A549 (cell line): Measurements from ENCODE around the gene ANO7.

Experiments
- CBX8 ChIP-seq: fragments of 200-600 bp; sonication (generic); IDR thresholded peaks from 2 replicates; pipeline ENCODE4 v1.6.1; 2016
- CEBPB ChIP-seq, 2 experiments: fragments of >200 bp in 1 of 2; sonication (Bioruptor Twin) in 1 of 2; formaldehyde crosslinking in 1 of 2; IDR thresholded peaks; 2 replicates each; pipeline ENCODE4 v1.6.1; 2012 to 2016
- CHD2 ChIP-seq: fragments of 150-350 bp; IDR thresholded peaks from 2 replicates; pipeline ENCODE4 v1.6.1; 2014; ENCODE audit warnings: low read length; ENCODE audit not compliant: partially characterized antibody
- FOSL2 ChIP-seq, 2 experiments: fragments of 450-650 bp in 1 of 2; fragments of >200 bp in 1 of 2; sonication (Bioruptor Twin) in 1 of 2; formaldehyde crosslinking; IDR thresholded peaks; 2 replicates each; pipeline versions ENCODE4 v1.5.0 to v1.6.1; 2016 to 2020; ENCODE audit warnings: mild to moderate bottlenecking in 1 of 2, moderate library complexity in 1 of 2
- JUNB ChIP-seq: fragments of >200 bp; sonication (Bioruptor Twin); formaldehyde crosslinking; IDR thresholded peaks from 2 replicates; pipeline ENCODE4 v1.6.1; 2016
- KDM1A ChIP-seq: fragments of 200-600 bp; sonication (generic); IDR thresholded peaks from 2 replicates; pipeline ENCODE4 v1.6.1; 2016; ENCODE audit warnings: low read depth, mild to moderate bottlenecking
- MAFK ChIP-seq: fragments of 450-650 bp; IDR thresholded peaks from 2 replicates; pipeline ENCODE4 v1.6.1; 2014; ENCODE audit not compliant: partially characterized antibody
- POLR2AphosphoS2 ChIP-seq: conservative IDR thresholded peaks from 2 replicates; pipeline ENCODE4 v1.6.1; 2012; ENCODE audit warnings: low read length, improper control_type of control experiment, inconsistent platforms
- RAD21 ChIP-seq, 2 experiments: fragments of >200 bp in 1 of 2; sonication (Bioruptor Twin) in 1 of 2; formaldehyde crosslinking in 1 of 2; IDR thresholded peaks in 1 of 2; conservative IDR thresholded peaks in 1 of 2; 2 replicates in 1 of 2; 3 replicates in 1 of 2; pipeline ENCODE4 v1.6.1; 2012 to 2018; ENCODE audit warnings: inconsistent platforms in 1 of 2
- REST ChIP-seq: fragments of 200-600 bp; sonication (generic); IDR thresholded peaks from 2 replicates; pipeline ENCODE4 v1.6.1; 2016; ENCODE audit warnings: antibody characterized with exemption, mild to moderate bottlenecking, moderate library complexity
- RFX5 ChIP-seq: fragments of 450-650 bp; IDR thresholded peaks from 2 replicates; pipeline ENCODE4 v1.7.1; 2014; ENCODE audit warnings: antibody characterized with exemption, mild to moderate bottlenecking, moderate library complexity
- TF ChIP-seq, protein P1 (sequence below): fragments of >200 bp; sonication (Bioruptor Twin); formaldehyde crosslinking; IDR thresholded peaks from 3 replicates; pipeline ENCODE4 v1.5.1; 2016
- TF ChIP-seq, protein P2 (sequence below): IDR thresholded peaks from 2 replicates; pipeline ENCODE4 v1.6.1; 2012

DNA sequence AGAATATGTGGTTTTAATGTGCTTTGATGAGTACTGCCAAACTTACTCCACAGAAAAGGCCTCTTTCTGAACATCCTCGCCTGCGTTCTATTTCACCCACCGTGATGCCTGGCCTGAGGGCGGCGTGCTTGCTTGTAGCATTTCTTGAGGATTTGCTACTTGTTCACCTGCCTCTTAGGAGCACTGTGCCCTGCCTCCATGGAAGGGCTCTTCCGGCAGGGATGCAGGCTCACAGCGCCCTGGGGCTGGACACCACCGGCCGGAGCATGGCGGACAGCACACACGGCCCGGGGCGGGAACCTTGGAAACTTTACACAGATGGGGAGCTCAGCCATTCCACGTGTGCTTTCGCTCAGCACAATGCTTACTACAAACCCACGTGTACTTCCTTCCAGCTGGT is 37.1 kb downstream of the ANO7 start:
- TF ChIP-seq MAFK (no peak), FOSL2 (IDR thresholded peaks at IDR 0.05) (no peak), FOSL2 (CRISPR knock-in tag; IDR thresholded peaks at IDR 0.05) (no peak), RAD21 (conservative IDR thresholded peaks at IDR 0.05 in 1 of 2, IDR thresholded peaks at IDR 0.05 in 1 of 2) (no peak), POLR2AphosphoS2 (no peak), CEBPB (IDR thresholded peaks at IDR 0.05) (no peak), RFX5 (no peak), JUNB (no peak), KDM1A (no peak), CBX8 (no peak), REST (no peak), CHD2 (no peak)
- TF ChIP-seq, protein P1, sequence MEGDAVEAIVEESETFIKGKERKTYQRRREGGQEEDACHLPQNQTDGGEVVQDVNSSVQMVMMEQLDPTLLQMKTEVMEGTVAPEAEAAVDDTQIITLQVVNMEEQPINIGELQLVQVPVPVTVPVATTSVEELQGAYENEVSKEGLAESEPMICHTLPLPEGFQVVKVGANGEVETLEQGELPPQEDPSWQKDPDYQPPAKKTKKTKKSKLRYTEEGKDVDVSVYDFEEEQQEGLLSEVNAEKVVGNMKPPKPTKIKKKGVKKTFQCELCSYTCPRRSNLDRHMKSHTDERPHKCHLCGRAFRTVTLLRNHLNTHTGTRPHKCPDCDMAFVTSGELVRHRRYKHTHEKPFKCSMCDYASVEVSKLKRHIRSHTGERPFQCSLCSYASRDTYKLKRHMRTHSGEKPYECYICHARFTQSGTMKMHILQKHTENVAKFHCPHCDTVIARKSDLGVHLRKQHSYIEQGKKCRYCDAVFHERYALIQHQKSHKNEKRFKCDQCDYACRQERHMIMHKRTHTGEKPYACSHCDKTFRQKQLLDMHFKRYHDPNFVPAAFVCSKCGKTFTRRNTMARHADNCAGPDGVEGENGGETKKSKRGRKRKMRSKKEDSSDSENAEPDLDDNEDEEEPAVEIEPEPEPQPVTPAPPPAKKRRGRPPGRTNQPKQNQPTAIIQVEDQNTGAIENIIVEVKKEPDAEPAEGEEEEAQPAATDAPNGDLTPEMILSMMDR, result no peak
- TF ChIP-seq, protein P2, sequence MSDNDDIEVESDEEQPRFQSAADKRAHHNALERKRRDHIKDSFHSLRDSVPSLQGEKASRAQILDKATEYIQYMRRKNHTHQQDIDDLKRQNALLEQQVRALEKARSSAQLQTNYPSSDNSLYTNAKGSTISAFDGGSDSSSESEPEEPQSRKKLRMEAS, result no peak
